K562 (cell line): Measurements from ENCODE around the gene USP11. TPM values are rescaled to one million over a fixed set of nuclear protein-coding genes. Genes with fewer than 3 reads are reported as not detected.

Experiments used
- CREBBP ChIP-seq: IDR thresholded peaks from one replicate; pipeline ENCODE4 v1.6.1; 2012; ENCODE audit warnings: low read depth, mild to moderate bottlenecking, control low read depth, inconsistent platforms, low read length
- CXXC5 ChIP-seq: fragments of 250-450 bp; sonication (Bioruptor Pico); IDR thresholded peaks from 2 replicates; pipeline ENCODE4 v1.8.0; 2022; ENCODE audit warnings: inconsistent platforms, mild to moderate bottlenecking, moderate library complexity
- GATAD2A ChIP-seq: fragments of 450-650 bp; IDR thresholded peaks from 2 replicates; pipeline ENCODE4 v1.6.1; 2017
- HNRNPLL ChIP-seq: fragments of 200-400 bp; formaldehyde crosslinking; IDR thresholded peaks from 2 replicates; pipeline ENCODE4 v1.6.1; 2017; ENCODE audit warnings: low read length, low read depth, mild to moderate bottlenecking; ENCODE audit not compliant: poor library complexity, severe bottlenecking
- KLF1 ChIP-seq: fragments of 450-650 bp; IDR thresholded peaks from 2 replicates; pipeline ENCODE4 v1.6.1; 2016; ENCODE audit warnings: missing genetic modification characterization, missing compliant biosample characterization
- MBD1 ChIP-seq: fragments of 250-450 bp; sonication (Bioruptor Pico); IDR thresholded peaks from 2 replicates; pipeline ENCODE4 v1.8.0; 2022; ENCODE audit warnings: inconsistent platforms
- NFE2 ChIP-seq: IDR thresholded peaks from 2 replicates; pipeline ENCODE4 v1.6.1; 2014; ENCODE audit warnings: antibody characterized with exemption, low read depth
- PRPF4 ChIP-seq: fragments of 200-400 bp; formaldehyde crosslinking; IDR thresholded peaks from one replicate; pipeline ENCODE4 v1.6.1; 2017; ENCODE audit warnings: low read length, low read depth, mild to moderate bottlenecking; ENCODE audit not compliant: insufficient read depth, poor library complexity, severe bottlenecking
- PURB ChIP-seq: sonication (generic); formaldehyde crosslinking; IDR thresholded peaks from 2 replicates; pipeline ENCODE4 v1.9.0; 2021; ENCODE audit warnings: low read depth, mild to moderate bottlenecking, missing genetic modification reagents
- TAF1 ChIP-seq: IDR thresholded peaks from 2 replicates; pipeline ENCODE4 v1.6.1; 2011; ENCODE audit warnings: mild to moderate bottlenecking, low read length, moderate library complexity; ENCODE audit not compliant: insufficient read depth, control insufficient read depth, severe bottlenecking; ENCODE audit errors: extremely low read depth
- TAF7 ChIP-seq: fragments of 450-650 bp; IDR thresholded peaks from 2 replicates; pipeline ENCODE4 v1.6.1; 2016; ENCODE audit warnings: missing genetic modification characterization, missing compliant biosample characterization
- THRA ChIP-seq: fragments of 450-650 bp; IDR thresholded peaks from 2 replicates; pipeline ENCODE4 v1.6.1; 2017; ENCODE audit warnings: mild to moderate bottlenecking, moderate library complexity
- UBTF ChIP-seq, 2 experiments: IDR thresholded peaks; 2 replicates each; pipeline ENCODE4 v1.6.1; 2012; ENCODE audit warnings: improper control_type of control experiment in 2 of 2, low read depth in 2 of 2, low read length in 2 of 2, borderline replicate concordance in 1 of 2
- XRCC4 ChIP-seq: IDR thresholded peaks from one replicate; pipeline ENCODE4 v1.6.1; 2011; ENCODE audit not compliant: insufficient read depth, insufficient read length; ENCODE audit errors: extremely low read depth
- YBX1 ChIP-seq: fragments of 450-650 bp; IDR thresholded peaks from 2 replicates; pipeline ENCODE4 v1.7.1; 2016; ENCODE audit warnings: mild to moderate bottlenecking
- ZFPM2 ChIP-seq: fragments of 250-450 bp; sonication (Bioruptor Pico); IDR thresholded peaks from 2 replicates; pipeline ENCODE4 v1.5.1; 2022; ENCODE audit warnings: mild to moderate bottlenecking
- ZKSCAN1 ChIP-seq: fragments of 150-350 bp; IDR thresholded peaks from 2 replicates; pipeline ENCODE4 v1.6.1; 2016; ENCODE audit warnings: low read depth, low read length
- ZNF316 ChIP-seq: fragments of 450-650 bp; IDR thresholded peaks from 2 replicates; pipeline ENCODE4 v1.6.1; 2016
- polyA plus RNA-seq, 8 experiments: library from polyadenylated mRNA; depleted of rRNA in 4 of 8; stranded (reverse) in 5 of 8; unstranded in 3 of 8; fragments of >200 nt; fragmentation: Nextera tagmentation in 2 of 8; fragmentation: Illumina TruSeq in 1 of 8; extraction: Ambion mirVana in 2 of 8; extraction: Trizol in 1 of 8; gene quantifications; 2 replicates each; pipeline versions ENCODE4 v1.2.1 to v1.2.3, GENCODE V29; 2011 to 2014; ENCODE audit warnings: inconsistent platforms in 1 of 8, missing spikeins in 1 of 8
- total RNA-seq, 7 experiments: library from RNA; depleted of rRNA in 6 of 7; stranded (reverse); fragments of >200 nt in 6 of 7; fragmentation: Illumina TruSeq in 2 of 7; extraction: Trizol in 2 of 7; gene quantifications; 2 replicates each; pipeline versions ENCODE4 v1.2.1 to v1.2.3, GENCODE V29; 2011 to 2021; ENCODE audit warnings: low replicate concordance in 1 of 7
- TF ChIP-seq, protein P1 (sequence below): fragments of 250-450 bp; sonication (Bioruptor Pico); IDR thresholded peaks from 2 replicates; pipeline ENCODE4 v1.8.0; 2022; ENCODE audit warnings: moderate library complexity, mild to moderate bottlenecking, inconsistent platforms
- TF ChIP-seq, protein P2 (sequence below): fragments of 450-650 bp; conservative IDR thresholded peaks from 2 replicates; pipeline ENCODE4 v1.6.1; 2016; ENCODE audit warnings: missing genetic modification characterization, low read depth, mild to moderate bottlenecking, missing compliant biosample characterization, moderate library complexity
- TF ChIP-seq, protein P3 (sequence below): fragments of 250-450 bp; sonication (Bioruptor Pico); IDR thresholded peaks from 2 replicates; pipeline ENCODE4 v1.5.0; 2021

The USP11 gene
- total and polyA plus RNA-seq, 9 of the 15 experiments (the other 6 are each of a cell fraction or from before 2014, with no cell fraction given): 2.5 to 29.0 (median 11.7) TPM

- TF ChIP-seq UBTF (IDR thresholded peaks at IDR 0.05; ENCODE audit: borderline replicate concordance in 1 of 2, low read depth in 2 of 2, low read length in 2 of 2) (no peak), PURB (CRISPR knock-in tag) (no peak), YBX1 (no peak), PRPF4 (no peak), GATAD2A (no peak), XRCC4 (no peak), THRA (no peak), ZFPM2 (no peak), TAF1 (peak; percentile 12), MBD1 (CRISPR knock-in tag) (no peak), KLF1 (tag) (peak; percentile 87), CREBBP (no peak), TAF7 (tag) (no peak), ZKSCAN1 (no peak), HNRNPLL (peak; percentile 71), ZNF316 (no peak), NFE2 (no peak), CXXC5 (CRISPR knock-in tag) (peak; percentile 41; the same call in 1 of the 2 replicates)
- TF ChIP-seq, protein P1, sequence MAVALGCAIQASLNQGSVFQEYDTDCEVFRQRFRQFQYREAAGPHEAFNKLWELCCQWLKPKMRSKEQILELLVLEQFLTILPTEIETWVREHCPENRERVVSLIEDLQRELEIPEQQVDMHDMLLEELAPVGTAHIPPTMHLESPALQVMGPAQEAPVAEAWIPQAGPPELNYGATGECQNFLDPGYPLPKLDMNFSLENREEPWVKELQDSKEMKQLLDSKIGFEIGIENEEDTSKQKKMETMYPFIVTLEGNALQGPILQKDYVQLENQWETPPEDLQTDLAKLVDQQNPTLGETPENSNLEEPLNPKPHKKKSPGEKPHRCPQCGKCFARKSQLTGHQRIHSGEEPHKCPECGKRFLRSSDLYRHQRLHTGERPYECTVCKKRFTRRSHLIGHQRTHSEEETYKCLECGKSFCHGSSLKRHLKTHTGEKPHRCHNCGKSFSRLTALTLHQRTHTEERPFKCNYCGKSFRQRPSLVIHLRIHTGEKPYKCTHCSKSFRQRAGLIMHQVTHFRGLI (CRISPR knock-in tag): no peak
- TF ChIP-seq, protein P2, sequence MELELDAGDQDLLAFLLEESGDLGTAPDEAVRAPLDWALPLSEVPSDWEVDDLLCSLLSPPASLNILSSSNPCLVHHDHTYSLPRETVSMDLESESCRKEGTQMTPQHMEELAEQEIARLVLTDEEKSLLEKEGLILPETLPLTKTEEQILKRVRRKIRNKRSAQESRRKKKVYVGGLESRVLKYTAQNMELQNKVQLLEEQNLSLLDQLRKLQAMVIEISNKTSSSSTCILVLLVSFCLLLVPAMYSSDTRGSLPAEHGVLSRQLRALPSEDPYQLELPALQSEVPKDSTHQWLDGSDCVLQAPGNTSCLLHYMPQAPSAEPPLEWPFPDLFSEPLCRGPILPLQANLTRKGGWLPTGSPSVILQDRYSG (tag): no peak
- TF ChIP-seq, protein P3, sequence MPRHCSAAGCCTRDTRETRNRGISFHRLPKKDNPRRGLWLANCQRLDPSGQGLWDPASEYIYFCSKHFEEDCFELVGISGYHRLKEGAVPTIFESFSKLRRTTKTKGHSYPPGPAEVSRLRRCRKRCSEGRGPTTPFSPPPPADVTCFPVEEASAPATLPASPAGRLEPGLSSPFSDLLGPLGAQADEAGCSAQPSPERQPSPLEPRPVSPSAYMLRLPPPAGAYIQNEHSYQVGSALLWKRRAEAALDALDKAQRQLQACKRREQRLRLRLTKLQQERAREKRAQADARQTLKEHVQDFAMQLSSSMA (CRISPR knock-in tag): no peak
Measured at GRCh38 chrX:47217852-47218279, 14.9 kb upstream of the USP11 start (continued).
